H1 (cell line): ENCODE results near the gene ABCA9.
A peak's percentile ranks its signal among the peaks of the same experiment; 100 is the strongest.

Experiments
- CREB1 ChIP-seq: IDR thresholded peaks from 2 replicates; pipeline ENCODE4 v1.6.1; 2012; ENCODE audit warnings: inconsistent platforms
- CTCF ChIP-seq, 3 experiments: IDR thresholded peaks; 1 replicate in 2 of 3; 2 replicates in 1 of 3; pipeline versions ENCODE4 v1.5.1 to v1.6.1; 2011; ENCODE audit warnings: low read length in 3 of 3, mild to moderate bottlenecking in 3 of 3, inconsistent platforms in 2 of 3, low read depth in 1 of 3, moderate library complexity in 1 of 3; ENCODE audit not compliant: insufficient read depth in 1 of 3; ENCODE audit errors: control extremely low read depth in 1 of 3
- NRF1 ChIP-seq: IDR thresholded peaks from 2 replicates; pipeline ENCODE4 v1.6.1; 2011; ENCODE audit warnings: mild to moderate bottlenecking, low read depth, low read length, improper control_type of control experiment
- POLR2AphosphoS5 ChIP-seq: IDR thresholded peaks from 2 replicates; pipeline ENCODE4 v1.6.1; 2011; ENCODE audit warnings: low read depth, low read length
- SP1 ChIP-seq: IDR thresholded peaks from 2 replicates; pipeline ENCODE4 v1.6.1; 2011; ENCODE audit warnings: low read depth, low read length
- SRF ChIP-seq: IDR thresholded peaks from 2 replicates; pipeline ENCODE4 v1.6.1; 2011; ENCODE audit warnings: mild to moderate bottlenecking, low read depth, low read length, moderate library complexity
- TAF1 ChIP-seq: IDR thresholded peaks from 2 replicates; pipeline ENCODE4 v1.6.1; 2011; ENCODE audit warnings: mild to moderate bottlenecking, low read depth, low read length
- USF2 ChIP-seq: IDR thresholded peaks from 2 replicates; pipeline ENCODE4 v1.6.1; 2011; ENCODE audit warnings: low read length, improper control_type of control experiment

- no peak for TF ChIP-seq USF2
- no peak for TF ChIP-seq TAF1
- peak; percentile 77 for TF ChIP-seq CREB1
- no peak; the same call in 1 of the 2 replicates for TF ChIP-seq NRF1
- no peak for TF ChIP-seq POLR2AphosphoS5
- TF ChIP-seq CTCF (IDR thresholded peaks at IDR 0.05; ENCODE audit: control extremely low read depth in 1 of 3, insufficient read depth in 1 of 3, low read depth in 1 of 3, low read length in 3 of 3) = peak; percentile 61 to 77 (median 72)
- TF ChIP-seq SRF = no peak
- no peak for TF ChIP-seq SP1
Measured at GRCh38 chr17:69084911-69085310, 24.2 kb upstream of the ABCA9 start.
